SK-N-SH treated with all-trans-retinoic acid at 6 μM for 48 hours (cell line): Measurements from ENCODE around the gene GSG1L.

Experiments used
- ATAC-seq: fragments of 200-7000 bp; cut with Tn5 transposase; 3 replicates; pipeline ENCODE4 v1.9.1; 2020; ENCODE audit warnings: mild to moderate bottlenecking, moderate library complexity
- ARNTL ChIP-seq: fragments of 450-650 bp; formaldehyde crosslinking; IDR thresholded peaks from 2 replicates; pipeline ENCODE4 v1.5.0; 2020; ENCODE audit warnings: low read depth, mild to moderate bottlenecking, moderate library complexity, borderline replicate concordance
- BACH2 ChIP-seq: fragments of 250-450 bp; sonication (Bioruptor Pico); IDR thresholded peaks from 2 replicates; pipeline ENCODE4 v1.9.0; 2021; ENCODE audit warnings: mild to moderate bottlenecking, borderline replicate concordance
- CREB5 ChIP-seq: fragments of 250-450 bp; sonication (Bioruptor Pico); IDR thresholded peaks from 2 replicates; pipeline ENCODE4 v1.5.1; 2020; ENCODE audit warnings: low read depth, mild to moderate bottlenecking, moderate library complexity
- CSDC2 ChIP-seq: fragments of 250-450 bp; sonication (Bioruptor Pico); IDR thresholded peaks from 2 replicates; pipeline ENCODE4 v1.5.0; 2020; ENCODE audit warnings: mild to moderate bottlenecking, moderate library complexity
- ESRRG ChIP-seq: fragments of 250-450 bp; sonication (Bioruptor Pico); IDR thresholded peaks from 2 replicates; pipeline ENCODE4 v1.6.1; 2021; ENCODE audit warnings: mild to moderate bottlenecking
- GLIS3 ChIP-seq: fragments of 250-450 bp; sonication (Bioruptor Pico); IDR thresholded peaks from 2 replicates; pipeline ENCODE4 v1.5.0; 2020; ENCODE audit warnings: mild to moderate bottlenecking, moderate library complexity
- ISL1 ChIP-seq: fragments of 250-450 bp; sonication (Bioruptor Pico); IDR thresholded peaks from 2 replicates; pipeline ENCODE4 v2.1.2; 2022; ENCODE audit warnings: mild to moderate bottlenecking, moderate library complexity
- PATZ1 ChIP-seq: fragments of 250-450 bp; sonication (Bioruptor Pico); IDR thresholded peaks from 2 replicates; pipeline ENCODE4 v1.8.0; 2020; ENCODE audit warnings: mild to moderate bottlenecking, moderate library complexity, borderline replicate concordance
- POU6F1 ChIP-seq: fragments of 250-450 bp; sonication (Bioruptor Pico); IDR thresholded peaks from 2 replicates; pipeline ENCODE4 v1.8.0; 2021; ENCODE audit warnings: low read depth, mild to moderate bottlenecking, moderate library complexity, borderline replicate concordance
- PPARA ChIP-seq: fragments of 250-450 bp; sonication (Bioruptor Pico); IDR thresholded peaks from 2 replicates; pipeline ENCODE4 v1.5.0; 2020; ENCODE audit warnings: mild to moderate bottlenecking, borderline replicate concordance
- RARB ChIP-seq: fragments of 250-450 bp; sonication (Bioruptor Pico); IDR thresholded peaks from 2 replicates; pipeline ENCODE4 v1.8.0; 2021; ENCODE audit warnings: mild to moderate bottlenecking, moderate library complexity
- SNAI2 ChIP-seq: fragments of 250-450 bp; sonication (Bioruptor Pico); IDR thresholded peaks from 2 replicates; pipeline ENCODE4 v1.5.0; 2020; ENCODE audit warnings: mild to moderate bottlenecking, moderate library complexity
- TCF4 ChIP-seq: fragments of 250-450 bp; sonication (Bioruptor Pico); IDR thresholded peaks from 2 replicates; pipeline ENCODE4 v1.8.0; 2021; ENCODE audit warnings: mild to moderate bottlenecking, moderate library complexity, borderline replicate concordance
- TOX ChIP-seq: fragments of 250-450 bp; sonication (Bioruptor Pico); IDR thresholded peaks from 2 replicates; pipeline ENCODE4 v1.8.0; 2021; ENCODE audit warnings: mild to moderate bottlenecking, moderate library complexity, borderline replicate concordance
- TSHZ2 ChIP-seq: fragments of 250-450 bp; sonication (Bioruptor Pico); IDR thresholded peaks from 2 replicates; pipeline ENCODE4 v1.5.0; 2020; ENCODE audit warnings: mild to moderate bottlenecking, moderate library complexity
- ZC3H10 ChIP-seq: fragments of 250-450 bp; sonication (Bioruptor Pico); IDR thresholded peaks from 2 replicates; pipeline ENCODE4 v1.5.1; 2021; ENCODE audit warnings: mild to moderate bottlenecking, moderate library complexity
- ZFP3 ChIP-seq: fragments of 250-450 bp; sonication (Bioruptor Pico); IDR thresholded peaks from 2 replicates; pipeline ENCODE4 v1.5.0; 2020; ENCODE audit warnings: mild to moderate bottlenecking, moderate library complexity
- ZFP30 ChIP-seq: fragments of 450-650 bp; formaldehyde crosslinking; IDR thresholded peaks from 2 replicates; pipeline ENCODE4 v1.5.0; 2022; ENCODE audit warnings: mild to moderate bottlenecking, moderate library complexity
- ZNF565 ChIP-seq: fragments of 450-650 bp; formaldehyde crosslinking; conservative IDR thresholded peaks from 2 replicates; pipeline ENCODE4 v1.5.0; 2020; ENCODE audit warnings: low read depth, mild to moderate bottlenecking, moderate library complexity
- ZNF8 ChIP-seq: fragments of 450-650 bp; formaldehyde crosslinking; IDR thresholded peaks from 2 replicates; pipeline ENCODE4 v1.5.0; 2020; ENCODE audit warnings: mild to moderate bottlenecking, moderate library complexity

The GSG1L gene

GRCh38 chr16:27800817-27801216, 262.7 kb downstream of the GSG1L start:
- TF ChIP-seq PATZ1 (CRISPR knock-in tag) = no peak
- TF ChIP-seq TSHZ2 (CRISPR knock-in tag) = no peak
- no peak for TF ChIP-seq TOX (CRISPR knock-in tag)
- no peak for TF ChIP-seq POU6F1 (CRISPR knock-in tag)
- TF ChIP-seq ZNF8 (CRISPR knock-in tag) = no peak
- no peak for TF ChIP-seq SNAI2
- no peak for TF ChIP-seq BACH2 (CRISPR knock-in tag)
- TF ChIP-seq ZFP3 = no peak
- TF ChIP-seq ISL1 (CRISPR knock-in tag) = no peak
- TF ChIP-seq ZNF565 = no peak
- ATAC-seq = no peak

GRCh38 chr16:27799896-27800295, 263.6 kb downstream of the GSG1L start:
- ATAC-seq = no peak
- TF ChIP-seq TSHZ2 (CRISPR knock-in tag) = no peak
- no peak for TF ChIP-seq SNAI2
- no peak for TF ChIP-seq PPARA (CRISPR knock-in tag)
- no peak for TF ChIP-seq ESRRG
- no peak for TF ChIP-seq CSDC2 (CRISPR knock-in tag)
- TF ChIP-seq ZNF565 = no peak
- TF ChIP-seq RARB (CRISPR knock-in tag) = no peak
- no peak for TF ChIP-seq ISL1 (CRISPR knock-in tag)
- no peak for TF ChIP-seq PATZ1 (CRISPR knock-in tag)
- no peak for TF ChIP-seq ARNTL (CRISPR knock-in tag)
- TF ChIP-seq ZFP30 = no peak
- no peak for TF ChIP-seq GLIS3 (CRISPR knock-in tag)
- TF ChIP-seq ZNF8 (CRISPR knock-in tag) = no peak
- TF ChIP-seq CREB5 (CRISPR knock-in tag) = no peak
- TF ChIP-seq ZFP3 = no peak
- TF ChIP-seq TCF4 (CRISPR knock-in tag) = no peak
- no peak for TF ChIP-seq ZC3H10
